ENCODE data around the gene PHF14. TPM values are rescaled to one million over a fixed set of nuclear protein-coding genes. Genes with fewer than 3 reads are reported as not detected.

The PHF14 gene
- total and polyA plus RNA-seq, 5 donors from 2014 or later = 7.7 to 31.1 (median 9.3) TPM

GRCh38 chr7:11078247-11078834 is 104.7 kb downstream of the PHF14 start:
- Histone ChIP-seq H3K27ac (ENCODE audit: insufficient read depth, low read length, poor library complexity, severe bottlenecking) (no peak overlapping the region), H3K36me3 (ENCODE audit: control insufficient read depth, insufficient read depth, low read length) (no peaks in the 10 kb centered on the region), H3K27me3 (ENCODE audit: control insufficient read depth, insufficient read depth, low read length) (no peaks in the 10 kb centered on the region), H3K9me3 (ENCODE audit: control insufficient read depth in 2 of 2, low read length in 2 of 2) (no peaks in the 10 kb centered on the region), H3K4me3 (ENCODE audit: low read depth, low read length) (no peak overlapping the region), H3K4me1 (ENCODE audit: control insufficient read depth, insufficient read depth, low read length, poor library complexity, severe bottlenecking) (no peaks in the 10 kb centered on the region)
- Mint-ChIP-seq H3K36me3 (peaks cover 23% of the 10 kb centered on the region), H3K27me3 (no peaks in the 10 kb centered on the region), H3K4me1 (peaks cover 0 to 5% (median 4%) of the 10 kb centered on the region in 4 donors), H3K4me3 (no peak overlapping the region), H3K27ac (no peak overlapping the region), H3K9me3 (peaks cover 0 to 3% (median 0%) of the 10 kb centered on the region in 7 donors)
- no peak for DNase-seq
- no peak for ATAC-seq (ENCODE audit: low read depth in 2 of 2)

- H3K36me3 Mint-ChIP-seq = peaks cover 18% of the 10 kb centered on the region
- H3K27me3 ChIP-seq (ENCODE audit: control insufficient read depth, insufficient read depth, low read length) = no peaks in the 10 kb centered on the region
- no peaks in the 10 kb centered on the region for H3K4me1 ChIP-seq (ENCODE audit: control insufficient read depth, insufficient read depth, low read length, poor library complexity, severe bottlenecking)
- no peaks in the 10 kb centered on the region for H3K9me3 ChIP-seq (ENCODE audit: control insufficient read depth in 2 of 2, low read length in 2 of 2)
- no peak overlapping the region for H3K27ac ChIP-seq (ENCODE audit: insufficient read depth, low read length, poor library complexity, severe bottlenecking)
- peaks cover 0 to 5% (median 4%) of the 10 kb centered on the region in 4 donors for H3K4me1 Mint-ChIP-seq
- H3K27ac Mint-ChIP-seq = no peak overlapping the region
- ATAC-seq (ENCODE audit: low read depth in 2 of 2) (no peak), DNase-seq (no peak)
- no peak overlapping the region for H3K4me3 ChIP-seq (ENCODE audit: low read depth, low read length)
- no peaks in the 10 kb centered on the region for H3K27me3 Mint-ChIP-seq
- H3K9me3 Mint-ChIP-seq = peaks cover 0 to 3% (median 0%) of the 10 kb centered on the region in 7 donors
- H3K36me3 ChIP-seq (ENCODE audit: control insufficient read depth, insufficient read depth, low read length) = no peaks in the 10 kb centered on the region
- no peak overlapping the region for H3K4me3 Mint-ChIP-seq
Measured at GRCh38 chr7:11079907-11080306, 106.2 kb downstream of the PHF14 start.

GRCh38 chr7:11082121-11082520 is 108.4 kb downstream of the PHF14 start:
- Histone ChIP-seq H3K4me3 (ENCODE audit: low read depth, low read length) (no peak overlapping the region), H3K4me1 (ENCODE audit: control insufficient read depth, insufficient read depth, low read length, poor library complexity, severe bottlenecking) (no peaks in the 10 kb centered on the region), H3K27me3 (ENCODE audit: control insufficient read depth, insufficient read depth, low read length) (no peaks in the 10 kb centered on the region), H3K27ac (ENCODE audit: insufficient read depth, low read length, poor library complexity, severe bottlenecking) (no peak overlapping the region), H3K9me3 (ENCODE audit: control insufficient read depth in 2 of 2, low read length in 2 of 2) (no peaks in the 10 kb centered on the region), H3K36me3 (ENCODE audit: control insufficient read depth, insufficient read depth, low read length) (peaks cover 2% of the 10 kb centered on the region)
- ATAC-seq (ENCODE audit: low read depth in 2 of 2) = no peak
- Mint-ChIP-seq H3K4me1 (peaks cover 0 to 5% (median 4%) of the 10 kb centered on the region in 4 donors), H3K27ac (no peak overlapping the region), H3K27me3 (no peaks in the 10 kb centered on the region), H3K36me3 (peaks cover 22% of the 10 kb centered on the region), H3K9me3 (peaks cover 0 to 3% (median 0%) of the 10 kb centered on the region in 7 donors), H3K4me3 (no peak overlapping the region)
- DNase-seq = no peak

GRCh38 chr7:11082552-11083213 is 109.0 kb downstream of the PHF14 start:
- peaks cover 0 to 3% (median 0%) of the 10 kb centered on the region in 7 donors for H3K9me3 Mint-ChIP-seq

GRCh38 chr7:11083214-11083568 is 109.5 kb downstream of the PHF14 start:
- no peak for DNase-seq
- peaks cover 28% of the 10 kb centered on the region for H3K36me3 Mint-ChIP-seq
- no peak overlapping the region for H3K27ac ChIP-seq (ENCODE audit: insufficient read depth, low read length, poor library complexity, severe bottlenecking)
- no peaks in the 10 kb centered on the region for H3K27me3 Mint-ChIP-seq
- no peak overlapping the region for H3K4me3 ChIP-seq (ENCODE audit: low read depth, low read length)
- no peaks in the 10 kb centered on the region for H3K9me3 ChIP-seq (ENCODE audit: control insufficient read depth in 2 of 2, low read length in 2 of 2)
- H3K36me3 ChIP-seq (ENCODE audit: control insufficient read depth, insufficient read depth, low read length) = peaks cover 2% of the 10 kb centered on the region
- H3K27me3 ChIP-seq (ENCODE audit: control insufficient read depth, insufficient read depth, low read length) = no peaks in the 10 kb centered on the region
- no peak overlapping the region for H3K27ac Mint-ChIP-seq
- ATAC-seq (ENCODE audit: low read depth in 2 of 2) = no peak
- no peaks in the 10 kb centered on the region for H3K4me1 ChIP-seq (ENCODE audit: control insufficient read depth, insufficient read depth, low read length, poor library complexity, severe bottlenecking)
- H3K4me3 Mint-ChIP-seq = no peak overlapping the region
- peaks cover 0 to 4% (median under 1%) of the 10 kb centered on the region in 4 donors for H3K4me1 Mint-ChIP-seq
- peaks cover 0 to 3% (median 0%) of the 10 kb centered on the region in 7 donors for H3K9me3 Mint-ChIP-seq

More at GRCh38 chr7:11082552-11083213, 109.0 kb downstream of the PHF14 start:
- no peak overlapping the region for H3K27ac ChIP-seq (ENCODE audit: insufficient read depth, low read length, poor library complexity, severe bottlenecking)
- ATAC-seq (ENCODE audit: low read depth in 2 of 2) (no peak), DNase-seq (no peak)
- no peaks in the 10 kb centered on the region for H3K4me1 ChIP-seq (ENCODE audit: control insufficient read depth, insufficient read depth, low read length, poor library complexity, severe bottlenecking)
- no peak overlapping the region for H3K4me3 ChIP-seq (ENCODE audit: low read depth, low read length)
- Mint-ChIP-seq H3K36me3 (peaks cover 27% of the 10 kb centered on the region), H3K4me1 (peaks cover 0 to 5% (median 4%) of the 10 kb centered on the region in 4 donors), H3K27me3 (no peaks in the 10 kb centered on the region), H3K27ac (no peak overlapping the region), H3K4me3 (no peak overlapping the region)
- H3K27me3 ChIP-seq (ENCODE audit: control insufficient read depth, insufficient read depth, low read length) = no peaks in the 10 kb centered on the region
- H3K9me3 ChIP-seq (ENCODE audit: control insufficient read depth in 2 of 2, low read length in 2 of 2) = no peaks in the 10 kb centered on the region
- peaks cover 2% of the 10 kb centered on the region for H3K36me3 ChIP-seq (ENCODE audit: control insufficient read depth, insufficient read depth, low read length)

- peak overlapping the region in 1 of 3 donors; percentile 4 for H3K27ac Mint-ChIP-seq
Measured at GRCh38 chr7:11104578-11104977, 130.9 kb downstream of the PHF14 start.

GRCh38 chr7:11109659-11110058 is 136.0 kb downstream of the PHF14 start:
- H3K27ac ChIP-seq (ENCODE audit: insufficient read depth, low read length, poor library complexity, severe bottlenecking) = no peak overlapping the region
- H3K9me3 Mint-ChIP-seq = no peaks in the 10 kb centered on the region
- H3K27me3 Mint-ChIP-seq = no peaks in the 10 kb centered on the region
- H3K27ac Mint-ChIP-seq = no peak overlapping the region
- H3K4me1 ChIP-seq (ENCODE audit: control insufficient read depth, insufficient read depth, low read length, poor library complexity, severe bottlenecking) = no peaks in the 10 kb centered on the region
- H3K4me1 Mint-ChIP-seq = peaks cover 0 to 2% (median 0%) of the 10 kb centered on the region in 4 donors
- no peak overlapping the region for H3K4me3 Mint-ChIP-seq
- no peaks in the 10 kb centered on the region for H3K9me3 ChIP-seq (ENCODE audit: control insufficient read depth in 2 of 2, low read length in 2 of 2)
- H3K36me3 Mint-ChIP-seq = peaks cover 10% of the 10 kb centered on the region
- DNase-seq = no peak
- no peaks in the 10 kb centered on the region for H3K27me3 ChIP-seq (ENCODE audit: control insufficient read depth, insufficient read depth, low read length)
- no peak overlapping the region for H3K4me3 ChIP-seq (ENCODE audit: low read depth, low read length)
- ATAC-seq (ENCODE audit: low read depth in 2 of 2) = no peak
- no peaks in the 10 kb centered on the region for H3K36me3 ChIP-seq (ENCODE audit: control insufficient read depth, insufficient read depth, low read length)

More at GRCh38 chr7:11104578-11104977, 130.9 kb downstream of the PHF14 start:
- Mint-ChIP-seq H3K9me3 (no peaks in the 10 kb centered on the region), H3K36me3 (peaks cover 12% of the 10 kb centered on the region), H3K27me3 (peaks cover 4% of the 10 kb centered on the region), H3K4me1 (peaks cover 0 to 9% (median 0%) of the 10 kb centered on the region in 4 donors), H3K4me3 (no peak overlapping the region)
- Histone ChIP-seq H3K4me3 (ENCODE audit: low read depth, low read length) (no peak overlapping the region), H3K36me3 (ENCODE audit: control insufficient read depth, insufficient read depth, low read length) (no peaks in the 10 kb centered on the region), H3K4me1 (ENCODE audit: control insufficient read depth, insufficient read depth, low read length, poor library complexity, severe bottlenecking) (no peaks in the 10 kb centered on the region), H3K9me3 (ENCODE audit: control insufficient read depth in 2 of 2, low read length in 2 of 2) (no peaks in the 10 kb centered on the region), H3K27ac (ENCODE audit: insufficient read depth, low read length, poor library complexity, severe bottlenecking) (no peak overlapping the region), H3K27me3 (ENCODE audit: control insufficient read depth, insufficient read depth, low read length) (no peaks in the 10 kb centered on the region)
- ATAC-seq (ENCODE audit: low read depth in 2 of 2) (no peak), DNase-seq (no peak)
